Measurements from ENCODE around the gene GH1.
A peak's percentile ranks its signal among the peaks of the same experiment; 100 is the strongest.

GH1 gene

GRCh38 chr17:63944736-63945499 lies 26.3 kb upstream of the GH1 start:
- no peak for DNase-seq

- DNase-seq, result no peak
Observed at GRCh38 chr17:63943745-63944144, 25.1 kb upstream of the GH1 start.

GRCh38 chr17:63942309-63942985 lies 23.8 kb upstream of the GH1 start:
- DNase-seq, result no peak

- DNase-seq, result no peak
Observed at GRCh38 chr17:63941751-63942150, 23.1 kb upstream of the GH1 start.

GRCh38 chr17:63941162-63941561 lies 22.5 kb upstream of the GH1 start:
- no peak for DNase-seq

- DNase-seq, result no peak
Observed at GRCh38 chr17:63940584-63940983, 21.9 kb upstream of the GH1 start.

GRCh38 chr17:63939884-63940283 lies 21.2 kb upstream of the GH1 start:
- no peak for DNase-seq

GRCh38 chr17:63939401-63939800 lies 20.8 kb upstream of the GH1 start:
- DNase-seq, result no peak

- DNase-seq, result no peak
Observed at GRCh38 chr17:63937920-63938319, 19.3 kb upstream of the GH1 start.

- DNase-seq, result no peak
Observed at GRCh38 chr17:63937319-63937718, 18.7 kb upstream of the GH1 start.

GRCh38 chr17:63934183-63935112 lies 15.8 kb upstream of the GH1 start:
- no peak for DNase-seq

- DNase-seq, result no peak
Observed at GRCh38 chr17:63933598-63933997, 15.0 kb upstream of the GH1 start.

GRCh38 chr17:63932721-63933120 lies 14.1 kb upstream of the GH1 start:
- no peak for DNase-seq

- DNase-seq, result peak; percentile 45
Observed at GRCh38 chr17:63931981-63932561, 13.4 kb upstream of the GH1 start, which contains the start of gene CD79B. Gene CD79B (minus strand): TSS chr17:63932331. CDS start chr17:63932261, 70 bp downstream.

GRCh38 chr17:63930951-63931575 lies 12.4 kb upstream of the GH1 start:
- peak; percentile 54 for DNase-seq

GRCh38 chr17:63929860-63930766 lies 11.5 kb upstream of the GH1 start:
- DNase-seq, result no peak

GRCh38 chr17:63928966-63929695 lies 10.5 kb upstream of the GH1 start:
- DNase-seq, result no peak

GRCh38 chr17:63928172-63928666 lies 9.6 kb upstream of the GH1 start:
- no peak for DNase-seq

GRCh38 chr17:63927464-63928171 lies 9.0 kb upstream of the GH1 start:
- DNase-seq, result no peak

- DNase-seq, result no peak
Observed at GRCh38 chr17:63926164-63926563, 7.5 kb upstream of the GH1 start.

Measured in activated naive CD4-positive, alpha-beta T cell treated with anti-CD3 and anti-CD28 coated beads, Interleukin-2, amount 50 U/mL, for 16 hours (primary cell).